HT-29 (cell line): ENCODE data around the gene NELFB. TPM values are rescaled to one million over a fixed set of nuclear protein-coding genes. Genes with fewer than 3 reads are reported as not detected.
A peak's percentile ranks its signal among the peaks of the same experiment; 100 is the strongest.

Experiments used
- DNase-seq: peaks from one replicate; pipeline ENCODE4 v3.0.0-alpha.2; 2015; ENCODE audit warnings: low spot score
- total RNA-seq: library from RNA; depleted of rRNA; stranded (reverse); fragments of >200 nt; shearing (Covaris generic); gene quantifications from 2 replicates; pipeline ENCODE4 v1.2.3, GENCODE V29; 2014; rRNA removed

Gene NELFB
- total RNA-seq = 111 and 115 TPM in 2 replicates

DNA sequence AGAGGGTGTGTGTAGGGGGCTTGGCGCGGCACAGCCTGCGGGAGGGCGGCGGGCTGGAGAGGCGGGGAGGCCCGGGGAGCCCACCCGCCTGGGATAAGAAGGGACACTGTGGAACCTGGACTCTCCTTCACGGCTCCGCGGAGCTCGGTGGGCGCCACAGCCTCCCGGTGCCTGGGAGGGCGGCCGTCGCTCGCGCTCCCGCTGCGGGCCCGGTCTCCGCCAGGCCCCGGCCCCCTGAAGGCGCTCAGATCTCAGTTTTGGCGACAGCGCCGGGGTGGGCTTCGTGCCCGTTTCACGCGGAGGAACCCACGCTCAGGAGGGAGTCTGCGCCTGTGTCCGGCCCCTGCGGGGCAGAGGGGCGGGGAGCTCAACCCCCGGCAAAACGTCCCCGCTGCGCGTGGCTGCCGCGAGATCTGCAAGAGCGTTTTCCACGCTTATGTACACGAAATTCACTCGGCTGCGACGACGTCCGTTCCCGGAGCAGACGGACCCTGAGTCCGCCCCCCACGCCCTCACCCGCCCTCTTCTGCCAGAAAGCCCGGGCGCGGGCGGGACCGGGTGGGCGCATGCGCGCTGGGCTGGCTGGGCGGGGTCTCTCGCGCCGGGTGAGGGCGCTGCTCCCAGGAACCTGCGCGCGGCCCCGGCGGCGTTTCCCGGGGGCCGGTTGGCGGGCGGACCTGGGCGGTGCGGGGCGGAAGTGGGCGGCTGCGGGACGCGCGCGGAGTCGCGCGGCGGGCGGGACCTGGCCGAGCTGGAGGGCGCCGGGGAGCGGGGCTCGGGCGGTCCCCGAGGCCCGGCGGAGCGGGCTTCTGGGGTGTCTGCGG is at the start of gene NELFB:
NELFB (plus strand) TSS at position 704 of the 824 bp plus-strand sequence.
- peak; percentile 87 for DNase-seq

- DNase-seq = no peak
These were observed 48.5 kb upstream of the NELFB start for GRCh38 chr9:137206602-137207001.

- no peak for DNase-seq
These were observed 43.6 kb upstream of the NELFB start for GRCh38 chr9:137211532-137211931.

- no peak for DNase-seq
These were observed 42.6 kb upstream of the NELFB start for GRCh38 chr9:137212520-137212919.

- DNase-seq = no peak
These were observed 41.7 kb upstream of the NELFB start for GRCh38 chr9:137213160-137214060.

DNA sequence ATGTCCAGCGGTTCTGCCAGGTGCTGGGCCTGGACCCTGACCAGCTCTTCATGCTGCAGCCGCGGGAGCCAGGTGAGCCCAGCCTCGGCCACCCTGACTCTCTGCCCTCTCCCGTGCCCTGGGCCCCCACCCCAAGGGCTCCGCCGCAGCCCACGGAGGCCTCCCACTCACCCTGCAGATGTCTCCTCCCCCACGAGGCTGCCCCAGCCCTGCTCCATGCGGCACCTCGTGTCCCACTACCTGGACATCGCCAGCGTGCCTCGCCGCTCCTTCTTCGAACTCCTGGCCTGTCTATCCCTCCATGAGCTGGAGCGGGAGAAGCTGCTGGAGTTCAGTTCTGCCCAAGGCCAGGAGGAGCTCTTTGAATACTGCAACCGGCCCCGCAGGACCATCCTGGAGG is 40.5 kb upstream of the NELFB start:
- DNase-seq = no peak

DNA sequence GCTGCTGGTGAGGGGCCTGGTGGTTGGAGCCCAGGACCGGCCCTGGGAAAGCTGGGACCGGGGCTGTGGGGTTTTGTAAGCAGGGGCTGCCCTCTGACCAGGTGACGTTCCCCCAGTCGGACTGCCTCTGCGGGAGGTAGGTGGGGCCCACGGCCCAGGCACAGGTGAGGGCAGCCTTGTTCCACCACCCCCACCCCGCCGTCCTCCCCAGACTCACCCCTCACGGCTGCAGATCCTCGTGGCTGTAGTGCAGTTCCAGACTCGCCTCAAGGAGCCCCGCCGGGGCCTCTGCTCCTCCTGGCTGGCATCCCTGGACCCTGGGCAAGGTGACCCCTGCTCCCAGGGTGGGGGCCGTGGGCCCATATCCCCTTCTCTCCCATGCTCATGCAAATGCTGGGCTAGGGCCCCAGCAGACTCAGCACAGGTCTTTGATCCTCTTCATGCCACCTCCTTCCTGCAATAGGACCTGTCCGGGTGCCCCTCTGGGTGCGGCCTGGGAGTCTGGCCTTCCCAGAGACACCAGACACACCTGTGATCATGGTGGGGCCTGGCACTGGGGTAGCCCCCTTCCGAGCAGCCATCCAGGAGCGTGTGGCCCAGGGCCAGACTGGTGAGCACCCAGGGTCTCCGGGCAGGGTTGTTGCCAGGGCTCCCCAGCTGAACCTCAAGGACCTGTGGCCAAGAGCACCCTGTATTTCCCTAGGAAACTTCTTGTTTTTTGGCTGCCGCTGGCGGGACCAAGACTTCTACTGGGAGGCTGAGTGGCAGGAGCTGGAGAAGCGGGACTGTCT is 39.7 kb upstream of the NELFB start:
- DNase-seq = no peak

DNA sequence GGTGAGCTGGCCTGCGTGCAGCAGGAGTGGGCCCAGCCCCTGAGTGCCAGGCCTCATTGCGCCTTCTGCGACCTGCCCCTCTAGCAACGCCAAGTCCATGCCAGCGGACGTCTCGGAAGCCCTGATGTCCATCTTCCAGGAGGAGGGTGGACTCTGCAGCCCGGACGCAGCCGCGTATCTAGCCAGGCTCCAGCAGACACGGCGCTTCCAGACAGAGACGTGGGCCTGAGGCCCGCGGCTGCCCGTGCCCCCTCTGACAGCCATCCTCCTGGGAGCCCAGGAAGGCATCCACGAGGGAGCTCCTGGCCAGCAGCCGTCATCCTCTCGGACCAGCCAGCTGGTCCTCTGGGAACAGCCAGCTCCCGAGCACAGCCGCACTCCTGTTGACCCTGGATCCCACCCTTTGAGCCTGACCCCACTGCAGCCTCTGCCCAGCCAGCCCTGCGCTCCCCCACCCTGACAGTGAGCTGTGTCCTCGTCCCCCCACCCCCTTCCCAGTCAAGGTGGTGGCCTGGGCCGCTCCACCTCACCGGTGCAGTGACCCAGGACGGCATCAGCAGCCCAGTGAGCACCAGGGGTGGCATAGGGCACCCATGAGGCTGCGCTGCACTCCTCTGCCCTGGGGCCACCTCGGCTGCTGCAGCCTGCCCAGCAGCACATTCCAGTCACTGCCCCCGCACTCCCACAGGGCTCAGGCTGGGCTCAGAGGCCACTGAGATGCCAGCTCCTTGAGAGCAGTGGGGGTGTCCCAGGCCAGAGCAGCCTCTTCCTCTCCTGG is 38.8 kb upstream of the NELFB start:
- DNase-seq = no peak

- peak; percentile 91 for DNase-seq
These were observed 37.6 kb upstream of the NELFB start for GRCh38 chr9:137217276-137218211.

DNA sequence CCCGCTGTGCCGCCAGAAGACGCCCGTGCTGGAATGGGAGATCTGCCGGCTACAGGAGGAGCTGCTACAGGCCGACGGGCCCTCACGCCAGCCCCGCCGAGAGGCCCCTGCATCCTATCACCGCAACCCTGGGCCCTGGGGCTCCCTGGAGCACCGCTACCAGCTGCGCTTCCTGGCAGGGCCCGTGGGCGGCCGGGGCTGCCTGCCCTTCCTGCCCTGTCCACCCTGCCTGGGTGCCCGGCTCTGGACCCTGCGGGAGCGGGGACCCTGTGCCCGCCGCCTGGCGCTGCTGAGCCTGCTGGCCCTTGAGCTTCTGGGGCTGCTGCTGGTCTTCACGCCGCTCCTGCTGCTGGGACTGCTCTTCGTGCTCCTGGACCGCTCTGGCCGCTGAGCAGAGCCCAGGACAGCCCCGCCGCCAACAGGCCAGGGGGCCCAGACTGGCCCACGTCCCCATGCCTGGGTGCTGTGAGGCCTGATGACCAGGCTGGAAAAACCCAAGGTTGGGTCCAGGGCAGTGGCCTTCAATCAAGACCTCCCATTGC is 36.8 kb upstream of the NELFB start:
- DNase-seq = no peak

- DNase-seq = peak; percentile 64
These were observed 36.3 kb upstream of the NELFB start for GRCh38 chr9:137218754-137219271.

DNA sequence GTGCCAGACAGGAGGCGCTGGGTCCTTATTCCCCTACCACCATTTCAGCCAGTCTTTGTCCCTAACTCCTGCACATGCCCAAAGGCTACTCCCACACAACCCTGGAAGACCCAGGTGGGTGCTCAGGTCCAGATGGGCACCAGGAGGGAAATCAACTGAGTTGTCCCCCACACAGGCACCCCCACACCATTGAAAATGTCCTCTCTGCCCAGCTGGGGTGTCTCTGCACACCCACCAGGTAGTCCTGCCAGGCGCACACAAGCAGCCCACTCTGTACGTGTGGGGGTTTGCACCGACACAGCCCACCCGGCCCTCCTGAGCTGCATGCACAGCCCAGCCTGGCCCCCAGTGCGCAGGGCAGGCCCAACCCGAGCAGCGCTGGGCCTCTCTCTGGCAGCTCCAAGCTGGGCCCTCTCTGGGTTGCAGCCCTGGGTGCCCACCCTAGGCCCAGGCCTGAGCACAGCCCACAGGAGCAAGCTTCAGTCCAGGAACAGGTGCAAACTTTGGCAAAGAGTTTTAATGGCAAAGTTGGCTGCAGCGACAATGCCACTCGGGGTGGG is 35.3 kb upstream of the NELFB start:
- DNase-seq = no peak

- no peak for DNase-seq
These were observed 34.6 kb upstream of the NELFB start for GRCh38 chr9:137220317-137221094.

GRCh38 chr9:137221095-137221505 is 34.0 kb upstream of the NELFB start:
- DNase-seq = no peak

DNA sequence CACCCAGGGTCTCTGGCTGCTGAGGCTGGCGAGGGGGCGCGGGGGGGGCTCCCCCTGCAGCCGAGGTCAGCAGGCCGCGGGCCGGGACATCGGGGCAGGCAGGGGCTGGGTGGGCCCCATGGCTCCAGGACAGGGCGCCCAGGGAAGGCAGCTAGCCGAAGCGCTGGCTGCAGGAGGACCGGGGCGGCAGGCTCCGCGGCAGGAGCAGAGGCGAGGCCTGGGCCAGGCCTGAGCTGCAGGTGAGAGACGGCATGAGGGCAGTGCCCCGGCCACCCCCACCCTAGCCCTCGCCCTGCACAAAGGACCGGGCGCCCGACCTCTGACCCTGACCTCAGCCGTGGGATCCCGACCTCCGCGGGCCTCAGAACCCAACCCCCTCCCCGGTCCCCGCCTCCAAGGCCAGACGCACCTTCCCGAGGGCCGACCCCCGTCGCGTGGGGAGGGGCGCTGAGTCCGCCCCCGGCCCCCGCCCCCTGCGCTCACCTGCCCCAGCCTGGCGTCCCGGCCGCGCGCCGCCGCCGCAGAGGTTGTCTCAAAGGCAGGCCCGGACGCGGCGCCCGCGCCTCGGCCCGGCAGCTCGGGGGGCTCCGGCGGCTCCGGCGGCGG is 33.5 kb upstream of the NELFB start:
- no peak for DNase-seq

GRCh38 chr9:137222190-137223077 is 32.7 kb upstream of the NELFB start, which contains the start of gene RNF208:
TSS of gene RNF208 (minus strand) at chr9:137222240. CDS start at chr9:137221212, 1,028 bp downstream.
- no peak for DNase-seq
